DMS 273 treated with DMSO at 0.1 percent for 48 hours (cell line): ENCODE results near the gene COPS8.

Experiments
- DNase-seq: peaks from one replicate; lab custom pipeline; 2025; lab: John Stamatoyannopoulos, UW

Gene COPS8

DNA sequence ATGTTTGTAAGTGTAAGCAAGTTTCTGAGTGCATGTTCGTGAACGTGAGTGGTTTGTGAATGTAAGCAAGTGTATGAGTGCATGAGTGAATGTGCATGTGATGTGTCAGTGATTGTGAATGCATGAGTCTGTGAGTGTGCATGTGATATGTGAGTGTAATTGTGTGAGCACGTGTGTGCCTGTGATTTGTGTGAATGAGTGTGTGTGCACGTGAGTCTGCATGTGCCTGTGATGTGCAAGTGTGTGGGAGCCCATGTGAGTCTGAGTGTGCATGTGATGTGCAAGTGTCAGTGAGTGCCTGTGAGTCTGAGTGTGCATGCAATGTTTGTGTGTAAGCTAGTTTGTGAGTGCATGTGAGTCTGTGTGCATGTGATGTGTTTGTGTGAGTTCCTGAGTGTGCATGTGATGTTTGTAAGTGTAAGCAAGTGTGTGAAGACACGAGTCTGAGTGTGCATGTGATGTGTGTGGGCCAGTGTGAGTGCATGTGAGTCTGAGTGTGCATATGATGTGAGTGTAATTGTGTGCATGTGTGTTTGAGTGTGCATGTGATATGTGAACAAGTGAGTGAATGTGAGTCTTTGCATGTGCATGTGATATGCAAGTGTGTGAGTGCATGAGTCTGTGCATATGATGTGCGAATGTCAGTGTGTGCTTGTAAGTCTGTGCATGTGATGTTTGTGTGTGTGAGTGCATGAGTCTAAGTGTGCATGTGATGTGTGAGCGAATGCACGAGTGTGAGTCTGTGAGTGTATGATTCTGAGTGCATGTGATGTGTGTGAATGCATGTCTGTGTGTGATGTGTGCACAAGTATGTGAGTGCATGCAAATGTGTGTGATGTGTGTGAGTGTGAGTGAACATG is 45.1 kb downstream of the COPS8 start:
- DNase-seq: no peak

GRCh38 chr2:237131749-237132533 is 46.3 kb downstream of the COPS8 start:
- DNase-seq: no peak

GRCh38 chr2:237132799-237133198 is 47.1 kb downstream of the COPS8 start:
- DNase-seq: no peak

DNA sequence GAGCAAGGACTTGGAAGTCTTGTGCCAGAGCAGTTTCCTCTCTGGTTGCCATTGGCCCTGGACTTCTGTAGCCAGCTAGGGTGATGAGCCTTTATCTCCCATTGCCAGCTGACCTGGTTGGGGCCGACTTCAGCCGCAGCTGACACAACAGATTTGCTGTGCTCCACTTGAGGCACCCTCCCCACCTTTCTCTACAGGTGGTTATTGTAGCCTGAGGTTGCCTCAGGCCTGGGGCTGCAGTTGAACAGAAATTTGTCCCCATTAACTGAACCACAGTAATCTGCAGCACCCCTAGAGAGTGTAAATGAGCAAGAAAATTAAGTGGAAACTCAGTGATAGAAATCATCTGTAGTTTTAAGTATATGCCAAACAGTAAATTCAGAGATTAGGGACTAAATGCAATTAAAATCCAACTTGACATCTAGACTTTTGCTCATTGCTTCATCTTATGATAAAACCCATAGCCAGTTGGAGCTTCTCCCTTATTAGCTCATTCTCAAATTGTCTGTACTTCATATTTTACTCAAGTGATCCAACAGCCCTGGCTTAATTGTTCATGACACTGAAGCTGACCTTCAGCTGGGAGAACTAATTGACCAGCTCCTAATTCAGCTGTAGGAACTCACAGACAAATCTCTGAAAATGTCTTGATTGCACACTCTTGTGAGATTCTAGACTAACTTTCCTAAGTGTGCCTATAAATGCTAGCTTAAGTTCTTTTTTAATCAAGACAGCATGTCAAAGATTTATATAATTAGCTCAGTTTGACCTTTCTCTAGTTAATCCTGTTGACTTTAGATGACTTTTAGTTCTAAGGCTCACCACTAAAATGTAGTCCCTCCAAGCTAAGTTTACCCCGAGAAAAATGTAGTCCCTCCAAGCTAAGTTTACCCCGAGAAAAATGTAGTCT is 48.9 kb downstream of the COPS8 start:
- DNase-seq: no peak

GRCh38 chr2:237136824-237137223 is 51.1 kb downstream of the COPS8 start:
- DNase-seq: no peak

GRCh38 chr2:237137626-237138323 is 52.1 kb downstream of the COPS8 start:
- DNase-seq: no peak

- no peak for DNase-seq
Observed at GRCh38 chr2:237139123-237139675, 53.5 kb downstream of the COPS8 start.

DNA sequence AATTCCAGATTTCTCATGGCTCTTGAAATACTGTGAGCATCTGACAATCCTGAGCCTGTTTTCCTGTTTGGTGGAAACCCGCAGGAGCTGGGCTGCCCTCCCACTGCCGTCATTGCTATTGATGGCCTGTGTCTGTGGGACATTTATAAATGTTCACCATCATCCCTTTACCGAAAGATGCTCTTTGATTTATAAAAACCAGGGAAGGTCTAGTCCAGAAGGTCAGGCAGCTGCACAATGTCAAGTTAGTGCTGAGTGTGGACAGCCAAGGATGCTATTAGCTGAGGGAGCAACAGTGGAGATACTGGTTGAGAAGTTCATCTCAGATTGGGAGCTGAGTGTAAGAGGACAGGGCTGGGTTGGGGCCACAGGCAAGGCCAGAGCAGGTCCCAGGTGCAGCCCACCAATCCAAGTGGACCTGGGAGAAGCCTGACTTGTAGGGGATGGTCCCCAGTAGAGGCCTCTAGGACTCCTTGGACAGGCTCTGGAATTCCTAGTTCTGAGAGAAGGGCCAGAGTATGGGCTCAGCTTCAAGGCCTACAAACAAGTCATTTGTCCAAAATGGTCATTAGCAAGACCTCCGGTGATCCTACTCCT is 55.1 kb downstream of the COPS8 start:
- DNase-seq: no peak

- DNase-seq: no peak
Observed at GRCh38 chr2:237141571-237142051, 55.9 kb downstream of the COPS8 start.

GRCh38 chr2:237143118-237143517 is 57.4 kb downstream of the COPS8 start:
- DNase-seq: no peak

GRCh38 chr2:237143676-237144440 is 58.2 kb downstream of the COPS8 start:
- DNase-seq: no peak

GRCh38 chr2:237144516-237144915 is 58.8 kb downstream of the COPS8 start:
- DNase-seq: no peak

DNA sequence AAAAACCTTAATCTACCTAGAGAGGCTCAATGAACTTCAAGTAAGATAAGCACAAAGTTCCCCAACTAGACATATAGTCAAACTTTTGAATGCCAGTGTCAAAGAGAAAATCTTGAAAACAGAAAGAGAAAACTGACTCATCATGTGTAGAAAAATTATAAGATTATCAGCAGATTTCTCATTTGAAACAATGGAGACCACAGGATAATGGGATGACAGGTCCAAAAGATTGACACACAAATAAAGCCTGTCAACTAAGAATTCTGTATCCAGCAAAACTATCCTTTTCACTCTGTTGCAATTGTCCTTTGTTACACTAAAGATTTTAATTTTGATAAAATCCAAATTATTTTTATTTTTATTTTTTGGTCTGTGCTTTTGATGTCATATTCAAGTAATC is 61.6 kb downstream of the COPS8 start:
- no peak for DNase-seq

GRCh38 chr2:237148624-237149023 is 62.9 kb downstream of the COPS8 start:
- DNase-seq: no peak

- DNase-seq: no peak
Observed at GRCh38 chr2:237149425-237149824, 63.7 kb downstream of the COPS8 start.
